Spleen (tissue), 11 donors: Measurements from ENCODE around the gene LPGAT1. TPM values are rescaled to one million over a fixed set of nuclear protein-coding genes. Genes with fewer than 3 reads are reported as not detected.
A peak's percentile ranks its signal among the peaks of the same experiment; 100 is the strongest.

Experiments
- DNase-seq: peaks from one replicate; pipeline ENCODE4 v3.0.0-alpha.2; 2020
- H3K27ac ChIP-seq, 8 donors: fragments of 200-600 bp; sonication (generic) in 7 of 8; 1 replicate in 4 of 8; 2 replicates in 4 of 8; pipeline versions ENCODE4 v1.5.0 to v1.8.0; 2016 to 2021; ENCODE audit warnings: inconsistent platforms in 4 of 8, mild to moderate bottlenecking in 4 of 8, moderate library complexity in 1 of 8
- H3K27me3 ChIP-seq, 7 donors: fragments of 200-600 bp; sonication (generic) in 6 of 7; replicated peaks in 1 of 7; 1 replicate in 4 of 7; 2 replicates in 3 of 7; pipeline versions ENCODE4 v1.5.0 to v1.8.0; 2016 to 2021; ENCODE audit warnings: inconsistent platforms in 3 of 7, mild to moderate bottlenecking in 1 of 7
- H3K36me3 ChIP-seq, 6 donors: fragments of 200-600 bp; sonication (generic) in 5 of 6; 1 replicate in 4 of 6; 2 replicates in 2 of 6; pipeline versions ENCODE4 v1.5.0 to v1.8.0; 2016 to 2021; ENCODE audit warnings: inconsistent platforms in 2 of 6
- H3K4me1 ChIP-seq, 6 donors: fragments of 200-600 bp; sonication (generic) in 5 of 6; 1 replicate in 3 of 6; 2 replicates in 3 of 6; pipeline versions ENCODE4 v1.5.0 to v1.8.0; 2016 to 2021; ENCODE audit warnings: inconsistent platforms in 3 of 6
- H3K4me3 ChIP-seq, 8 donors: fragments of 200-600 bp; sonication (generic) in 7 of 8; 1 replicate in 4 of 8; 2 replicates in 4 of 8; pipeline versions ENCODE4 v1.5.0 to v1.8.0; 2016 to 2021; ENCODE audit warnings: inconsistent platforms in 4 of 8, mild to moderate bottlenecking in 4 of 8, moderate library complexity in 2 of 8
- H3K9me3 ChIP-seq, 8 donors: fragments of 200-600 bp; sonication (generic) in 7 of 8; 1 replicate in 4 of 8; 2 replicates in 4 of 8; pipeline versions ENCODE4 v1.5.0 to v1.8.0; 2016 to 2021; ENCODE audit warnings: inconsistent platforms in 4 of 8
- POLR2A ChIP-seq, 3 donors: fragments of 450-650 bp; IDR thresholded peaks; one replicate each; pipeline ENCODE4 v1.5.1; 2017; ENCODE audit warnings: antibody characterized with exemption in 3 of 3, mild to moderate bottlenecking in 1 of 3
- POLR2AphosphoS5 ChIP-seq, 3 donors: sonication (generic); formaldehyde crosslinking; IDR thresholded peaks; one replicate each; pipeline ENCODE4 v1.5.1; 2017; ENCODE audit warnings: antibody characterized with exemption in 3 of 3
- WGBS, 5 donors: extraction: QIAGEN DNeasy Blood & Tissue Kit in 3 of 5; methylation state at CpG; one replicate each; pipeline versions ENCODE4 v1.1.5 to v1.1.7; 2013 to 2018; 5-methylcytosine and 5-hydroxymethylcytosine counted together
- intact Hi-C: fragments of 100-400 bp; cut with DNase I; formaldehyde crosslinking; loops from one replicate; pipeline ENCODE4 v1.15.0; 2023; ENCODE audit warnings: low total_unique reads
- polyA plus RNA-seq, 3 donors: library from polyadenylated mRNA; stranded (reverse); fragments of 200-250 nt; gene quantifications; one replicate each; pipeline ENCODE4 v1.2.1, GENCODE V29; 2013
- total RNA-seq, 7 donors: library from RNA; depleted of rRNA in 3 of 7; stranded (reverse); fragments of >200 nt in 3 of 7; fragmentation: NEBNext Ultra II Directional in 4 of 7; extraction: Animal tissue kit (Norgen Biotek cat#: 25700) in 4 of 7; gene quantifications; one replicate each; pipeline versions ENCODE4 v1.1.0 to v1.2.1, GENCODE V29; 2016 to 2021
- TF ChIP-seq, protein P1 (sequence below), 11 experiments: fragments of 200-600 bp in 7 of 11; fragments of 450-650 bp in 4 of 11; sonication (generic) in 4 of 11; IDR thresholded peaks in 8 of 11; conservative IDR thresholded peaks in 3 of 11; 1 replicate in 7 of 11; 2 replicates in 4 of 11; pipeline versions ENCODE4 v1.4.0 to v1.8.0; 2016 to 2021; ENCODE audit warnings: antibody characterized with exemption in 11 of 11, inconsistent platforms in 4 of 11, mild to moderate bottlenecking in 1 of 11
- donor health status: healthy with polysubstance abuse.
- donor health status: DM: no; HTN: no; CAD: no; lungs with moderate emphysema.
- donor health status: DM: no; HTN: no; CAD: no.
- donor health status: Bipolar disorder and iron deficiency.
- donor health status: healthy.
- donor health status: DM: no; HTN: no; CAD: no.
- donor health status: DM: yes; HTN: yes; CAD: no.

The LPGAT1 gene
- total and polyA plus RNA-seq, 10 donors, result 8.8 to 80.6 (median 60.7) TPM

GRCh38 chr1:211816586-211816985 lies 14.0 kb downstream of the LPGAT1 start:
- H3K36me3 ChIP-seq, result peaks cover 0 to 54% (median 10%) of the 10 kb centered on the region in 6 donors
- H3K27me3 ChIP-seq, result no peaks in the 10 kb centered on the region
- H3K4me1 ChIP-seq, result peaks cover 0 to 76% (median 22%) of the 10 kb centered on the region in 6 donors
- peak overlapping the region in 3 of 8 donors; percentile 57 to 80 (median 71) for H3K27ac ChIP-seq
- no peak for DNase-seq
- no peak overlapping the region for H3K4me3 ChIP-seq
- TF ChIP-seq POLR2AphosphoS5 (IDR thresholded peaks at IDR 0.05) (no peak), POLR2A (IDR thresholded peaks at IDR 0.05) (no peak)
- TF ChIP-seq, protein P1, sequence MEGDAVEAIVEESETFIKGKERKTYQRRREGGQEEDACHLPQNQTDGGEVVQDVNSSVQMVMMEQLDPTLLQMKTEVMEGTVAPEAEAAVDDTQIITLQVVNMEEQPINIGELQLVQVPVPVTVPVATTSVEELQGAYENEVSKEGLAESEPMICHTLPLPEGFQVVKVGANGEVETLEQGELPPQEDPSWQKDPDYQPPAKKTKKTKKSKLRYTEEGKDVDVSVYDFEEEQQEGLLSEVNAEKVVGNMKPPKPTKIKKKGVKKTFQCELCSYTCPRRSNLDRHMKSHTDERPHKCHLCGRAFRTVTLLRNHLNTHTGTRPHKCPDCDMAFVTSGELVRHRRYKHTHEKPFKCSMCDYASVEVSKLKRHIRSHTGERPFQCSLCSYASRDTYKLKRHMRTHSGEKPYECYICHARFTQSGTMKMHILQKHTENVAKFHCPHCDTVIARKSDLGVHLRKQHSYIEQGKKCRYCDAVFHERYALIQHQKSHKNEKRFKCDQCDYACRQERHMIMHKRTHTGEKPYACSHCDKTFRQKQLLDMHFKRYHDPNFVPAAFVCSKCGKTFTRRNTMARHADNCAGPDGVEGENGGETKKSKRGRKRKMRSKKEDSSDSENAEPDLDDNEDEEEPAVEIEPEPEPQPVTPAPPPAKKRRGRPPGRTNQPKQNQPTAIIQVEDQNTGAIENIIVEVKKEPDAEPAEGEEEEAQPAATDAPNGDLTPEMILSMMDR (IDR thresholded peaks at IDR 0.05 in 8 of 11, conservative IDR thresholded peaks at IDR 0.05 in 3 of 11), result no peak
- no peaks in the 10 kb centered on the region for H3K9me3 ChIP-seq
- intact Hi-C loops, result no loop called here

DNA sequence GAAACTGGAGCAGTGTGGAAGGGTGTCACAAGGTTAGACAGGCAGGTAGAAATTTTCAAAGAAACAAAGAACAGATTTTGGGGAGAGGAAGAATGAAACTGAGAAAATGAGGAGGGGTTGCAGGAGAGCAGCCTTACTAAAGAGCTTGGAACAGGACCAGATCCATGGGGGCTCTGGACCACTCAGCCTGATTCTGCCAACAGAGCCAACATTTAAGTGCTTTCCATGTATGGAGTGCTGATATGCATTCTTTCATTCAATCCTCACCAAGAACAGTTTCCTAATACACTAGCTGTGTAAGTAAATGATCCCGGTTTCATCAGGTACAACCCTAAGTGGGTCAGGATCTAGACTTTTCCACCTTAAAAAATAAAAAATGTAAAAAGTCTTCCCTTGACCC lies 16.2 kb downstream of the LPGAT1 start:
- Histone ChIP-seq H3K27me3 (no peaks in the 10 kb centered on the region), H3K27ac (peak overlapping the region in 2 of 8 donors; percentile 6 to 80), H3K4me3 (no peak overlapping the region), H3K4me1 (peaks cover 0 to 63% (median 15%) of the 10 kb centered on the region in 6 donors), H3K9me3 (peaks cover 0 to 6% (median 0%) of the 10 kb centered on the region in 8 donors), H3K36me3 (peaks cover 0 to 69% (median 11%) of the 10 kb centered on the region in 6 donors)
- 92 to 100% (median 100%) methylated on average over 1 of the region's 1 CpG for WGBS, 5 donors
- DNase-seq, result no peak
- intact Hi-C loops, result no loop called here
- no peak for TF ChIP-seq POLR2A (IDR thresholded peaks at IDR 0.05)
- TF ChIP-seq, protein P1 (IDR thresholded peaks at IDR 0.05 in 8 of 11, conservative IDR thresholded peaks at IDR 0.05 in 3 of 11), result no peak
- TF ChIP-seq POLR2AphosphoS5 (IDR thresholded peaks at IDR 0.05), result no peak

- H3K4me1 ChIP-seq, result peaks cover 0 to 63% (median 15%) of the 10 kb centered on the region in 6 donors
- H3K4me3 ChIP-seq, result no peak overlapping the region
- intact Hi-C loops, result no loop called here
- DNase-seq, result no peak
- H3K27ac ChIP-seq, result peak overlapping the region in 3 of 8 donors; percentile 6 to 80 (median 16)
- H3K36me3 ChIP-seq, result peaks cover 0 to 68% (median 11%) of the 10 kb centered on the region in 6 donors
- peaks cover 0 to 9% (median 0%) of the 10 kb centered on the region in 8 donors for H3K9me3 ChIP-seq
- TF ChIP-seq POLR2A (IDR thresholded peaks at IDR 0.05), result no peak
- TF ChIP-seq POLR2AphosphoS5 (IDR thresholded peaks at IDR 0.05), result no peak
- TF ChIP-seq, protein P1 (IDR thresholded peaks at IDR 0.05 in 8 of 11, conservative IDR thresholded peaks at IDR 0.05 in 3 of 11), result no peak
- no peaks in the 10 kb centered on the region for H3K27me3 ChIP-seq
Observed at GRCh38 chr1:211813590-211813989, 17.0 kb downstream of the LPGAT1 start.

DNA sequence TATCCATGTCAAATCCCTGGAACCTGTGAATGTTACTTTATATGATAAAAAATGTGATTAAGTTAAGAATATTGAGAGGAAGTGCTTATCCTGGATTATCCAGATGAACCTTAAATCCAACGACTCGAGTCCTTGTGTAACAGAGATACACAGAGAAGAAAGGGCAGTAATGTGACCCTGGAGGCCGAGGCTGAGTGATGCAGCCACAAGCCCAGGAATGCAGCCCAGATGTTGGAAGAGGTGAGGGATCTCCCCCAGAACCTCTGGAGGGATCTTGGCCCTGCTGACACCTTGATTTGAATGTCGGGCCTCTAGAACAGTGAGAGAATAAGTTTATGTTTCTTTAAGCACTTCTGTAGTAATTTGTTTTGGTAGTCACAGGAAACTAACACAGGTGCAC lies 18.0 kb downstream of the LPGAT1 start:
- 65 to 90% (median 81%) methylated on average over 4 of the region's 4 CpGs for WGBS, 5 donors
- intact Hi-C loops, result no loop called here
- TF ChIP-seq POLR2A (IDR thresholded peaks at IDR 0.05) (no peak), POLR2AphosphoS5 (IDR thresholded peaks at IDR 0.05) (no peak)
- TF ChIP-seq, protein P1 (IDR thresholded peaks at IDR 0.05 in 8 of 11, conservative IDR thresholded peaks at IDR 0.05 in 3 of 11), result no peak

More for the DNA sequence above, 18.0 kb downstream of the LPGAT1 start:
- peak overlapping the region in 1 of 8 donors; percentile 56 for H3K27ac ChIP-seq
- no peak for DNase-seq
- no peaks in the 10 kb centered on the region for H3K27me3 ChIP-seq
- H3K9me3 ChIP-seq, result peaks cover 0 to 9% (median 0%) of the 10 kb centered on the region in 8 donors
- H3K36me3 ChIP-seq, result peaks cover 0 to 68% (median 11%) of the 10 kb centered on the region in 6 donors
- peaks cover 0 to 63% (median 15%) of the 10 kb centered on the region in 6 donors for H3K4me1 ChIP-seq
- H3K4me3 ChIP-seq, result no peak overlapping the region
